Endothelial cell of umbilical vein (primary cell): ENCODE results near the gene CILP2. TPM values are rescaled to one million over a fixed set of nuclear protein-coding genes. Genes with fewer than 3 reads are reported as not detected.

Experiments used
- BruUV-seq: library from RNA; stranded (reverse); fragments of 400-500 nt; replicated peaks from 2 replicates; lab custom pipeline; 2021; lab: Mats Ljungman, UMichigan
- CTCF ChIA-PET: fragments of 300-600, 350-600 bp; sonication (Branson Sonifier 250); formaldehyde crosslinking; loops from one replicate; lab custom pipeline; 2021; ENCODE audit warnings: antibody characterized with exemption, inconsistent platforms; lab: Charles Lee
- POLR2A ChIA-PET: fragments of 300-600, 350-600 bp; sonication (Branson Sonifier 250); formaldehyde crosslinking; loops from one replicate; lab custom pipeline; 2021; ENCODE audit warnings: antibody characterized with exemption, inconsistent platforms; lab: Charles Lee
- DNase-seq: peaks from one replicate; pipeline ENCODE4 v3.0.0-alpha.2; 2011; ENCODE audit warnings: low read depth, low spot score
- FAIRE-seq: peaks from 2 replicates; lab custom pipeline; 2011; peaks lifted over from hg19 to GRCh38; lab: Jason Lieb, UNC
- H2AFZ ChIP-seq: 2 replicates; pipeline ENCODE4 v1.6.0; 2012; ENCODE audit warnings: low read depth, low read length, control low read depth, inconsistent platforms
- H3K27ac ChIP-seq: 2 replicates; pipeline ENCODE4 v1.5.1; 2011; ENCODE audit warnings: low read depth, mild to moderate bottlenecking, control low read depth, low read length, moderate library complexity; ENCODE audit not compliant: insufficient read depth
- H3K27me3 ChIP-seq, 2 experiments: 2 replicates each; pipeline versions ENCODE4 v1.6.0 to v1.6.1; 2011; ENCODE audit warnings: low read length in 2 of 2, mixed read lengths in 1 of 2; ENCODE audit not compliant: control insufficient read depth in 2 of 2, insufficient read depth in 2 of 2
- H3K36me3 ChIP-seq, 2 experiments: 2 replicates in 1 of 2; 3 replicates in 1 of 2; pipeline ENCODE4 v1.5.1; 2011; ENCODE audit warnings: low read length in 2 of 2, mild to moderate bottlenecking in 1 of 2, moderate library complexity in 1 of 2; ENCODE audit not compliant: control insufficient read depth in 2 of 2, insufficient read depth in 2 of 2; ENCODE audit errors: extremely low read depth in 1 of 2
- H3K4me1 ChIP-seq: 3 replicates; pipeline ENCODE4 v1.5.1; 2011; ENCODE audit warnings: mild to moderate bottlenecking, low read length; ENCODE audit not compliant: control insufficient read depth, insufficient read depth; ENCODE audit errors: extremely low read depth
- H3K4me2 ChIP-seq: 2 replicates; pipeline ENCODE4 v1.6.1; 2011; ENCODE audit warnings: low read length, control low read depth, mixed read lengths; ENCODE audit not compliant: insufficient read depth
- H3K4me3 ChIP-seq, 3 experiments: fragments of 200-600 bp in 1 of 3; sonication (generic), shearing (Covaris generic) in 1 of 3; replicated peaks in 1 of 3; 2 replicates each; pipeline ENCODE4 v1.5.1; 2011 to 2016; ENCODE audit warnings: control low read depth in 3 of 3, low read length in 3 of 3, mild to moderate bottlenecking in 2 of 3, inconsistent platforms in 1 of 3, low read depth in 1 of 3, moderate library complexity in 1 of 3; ENCODE audit not compliant: insufficient read depth in 1 of 3
- H3K79me2 ChIP-seq: 2 replicates; pipeline ENCODE4 v1.6.0; 2012; ENCODE audit warnings: low read length, inconsistent platforms; ENCODE audit not compliant: control insufficient read depth, insufficient read depth
- H3K9ac ChIP-seq: replicated peaks from 2 replicates; pipeline ENCODE3; 2011; ENCODE audit warnings: low read length, control low read depth; ENCODE audit not compliant: insufficient read depth; ENCODE audit errors: extremely low read depth
- H3K9me1 ChIP-seq: replicated peaks from 3 replicates; pipeline ENCODE4 v1.6.0; 2011; ENCODE audit warnings: mild to moderate bottlenecking, low read length; ENCODE audit not compliant: control insufficient read depth, insufficient read depth; ENCODE audit errors: extremely low read depth
- H3K9me3 ChIP-seq: replicated peaks from 2 replicates; pipeline ENCODE4 v1.5.1; 2012; ENCODE audit warnings: low read length, inconsistent platforms; ENCODE audit not compliant: control insufficient read depth, insufficient read depth
- H4K20me1 ChIP-seq: replicated peaks from 2 replicates; pipeline ENCODE3; 2011; ENCODE audit warnings: mild to moderate bottlenecking, low read length; ENCODE audit not compliant: control insufficient read depth, insufficient read depth; ENCODE audit errors: extremely low read depth
- EZH2 ChIP-seq: IDR thresholded peaks from 2 replicates; pipeline ENCODE4 v1.6.1; 2012; ENCODE audit warnings: borderline replicate concordance, low read depth, mild to moderate bottlenecking, moderate library complexity, low read length, inconsistent platforms; ENCODE audit not compliant: severe bottlenecking
- FOS ChIP-seq: IDR thresholded peaks from 2 replicates; pipeline ENCODE4 v1.6.1; 2011; ENCODE audit warnings: mild to moderate bottlenecking, low read length, moderate library complexity, borderline replicate concordance; ENCODE audit not compliant: insufficient read depth
- GATA2 ChIP-seq: IDR thresholded peaks from 2 replicates; pipeline ENCODE4 v1.7.0; 2011; ENCODE audit warnings: low read depth, mild to moderate bottlenecking, moderate library complexity, mixed read lengths, low read length; ENCODE audit not compliant: insufficient read length, insufficient read depth
- JUN ChIP-seq: IDR thresholded peaks from 2 replicates; pipeline ENCODE4 v1.6.1; 2011; ENCODE audit warnings: borderline replicate concordance, low read depth; ENCODE audit not compliant: insufficient read length, insufficient read depth
- MAX ChIP-seq: IDR thresholded peaks from 2 replicates; pipeline ENCODE4 v1.6.1; 2011; ENCODE audit not compliant: insufficient read depth, insufficient read length
- MYC ChIP-seq: IDR thresholded peaks from one replicate; pipeline ENCODE4 v1.6.1; 2011; ENCODE audit warnings: mild to moderate bottlenecking, low read depth, low read length
- POLR2A ChIP-seq: IDR thresholded peaks from 2 replicates; pipeline ENCODE4 v1.6.1; 2012; ENCODE audit warnings: low read depth, mild to moderate bottlenecking, control low read depth, low read length
- POLR2AphosphoS5 ChIP-seq: IDR thresholded peaks from 2 replicates; pipeline ENCODE4 v1.6.1; 2012; ENCODE audit warnings: low read depth, mild to moderate bottlenecking, control low read depth, low read length, moderate library complexity; ENCODE audit not compliant: insufficient read depth
- dilution Hi-C: fragments of 300-500 bp; cut with MboI; formaldehyde crosslinking; loops from one replicate; pipeline ENCODE4 v1.15.0; 2019; ENCODE audit warnings: low sequenced_read_pairs; ENCODE audit not compliant: extremely low pct_ligation_motif_present
- intact Hi-C: fragments of 100-400 bp; cut with micrococcal nuclease; formaldehyde crosslinking; loops from one replicate; pipeline ENCODE4 v1.10.0; 2022
- polyA plus RNA-seq, 4 experiments: library from polyadenylated mRNA; depleted of rRNA in 3 of 4; stranded (reverse) in 3 of 4; unstranded in 1 of 4; fragments of >200 nt; gene quantifications; 2 replicates each; pipeline versions ENCODE4 v1.2.1 to v1.2.3, GENCODE V29; 2011 to 2012; ENCODE audit warnings: missing spikeins in 1 of 4
- total RNA-seq: library from RNA; stranded (reverse); gene quantifications from 2 replicates; pipeline ENCODE4 v1.2.3, GENCODE V29; 2021
- TF ChIP-seq, protein P1 (sequence below), 2 donors: IDR thresholded peaks; 1 replicate in 1 of 2; 2 replicates in 1 of 2; pipeline ENCODE4 v1.5.1; 2011; ENCODE audit warnings: low read length in 2 of 2, mild to moderate bottlenecking in 2 of 2, moderate library complexity in 2 of 2, control low read depth in 1 of 2, inconsistent platforms in 1 of 2, low read depth in 1 of 2; ENCODE audit not compliant: insufficient read depth in 1 of 2; ENCODE audit errors: extremely low read depth in 1 of 2

Gene CILP2
- total and polyA plus RNA-seq, 2 donors (not counting 3 experiments of a cell fraction or from before 2014, with no cell fraction given), result 0.01 TPM; not detected in 1

- no peaks in the 10 kb centered on the region for H3K9me1 ChIP-seq
- no peaks in the 10 kb centered on the region for H3K9me3 ChIP-seq
- no peaks in the 10 kb centered on the region for H4K20me1 ChIP-seq
- ChIA-PET CTCF (interaction anchor here (0.7 to 5.1 kb wide), 20 partner anchors 10 to 291 kb away, joined by 3 to 127 read pairs (median 4); partner anchors contain the start of gene GATAD2A), POLR2A (interaction anchor here (1.6 kb wide), 1 partner anchor 86 kb away, joined by 3 read pairs; the partner anchor contains the start of gene GATAD2A)
- peaks cover 2 to 29% of the 10 kb centered on the region in 2 experiments for H3K36me3 ChIP-seq
- dilution Hi-C loops, result no loop called here
- H3K4me3 ChIP-seq, result no peak overlapping the region
- no peak overlapping the region for H3K9ac ChIP-seq
- no peak overlapping the region for H2AFZ ChIP-seq
- intact Hi-C loops, result no loop called here
- H3K4me1 ChIP-seq, result peaks cover 25% of the 10 kb centered on the region
- H3K27me3 ChIP-seq, result no peaks in the 10 kb centered on the region
- H3K4me2 ChIP-seq, result no peak overlapping the region
- H3K79me2 ChIP-seq, result peaks cover 54% of the 10 kb centered on the region
- FAIRE-seq (no peak), DNase-seq (no peak)
- BruUV-seq, result no TSS peak
- TF ChIP-seq JUN, result no peak
- no peak for TF ChIP-seq POLR2A
- TF ChIP-seq POLR2AphosphoS5, result no peak
- no peak overlapping the region for H3K27ac ChIP-seq
These were observed 46.6 kb upstream of the CILP2 start for GRCh38 chr19:19491321-19492025.

DNA sequence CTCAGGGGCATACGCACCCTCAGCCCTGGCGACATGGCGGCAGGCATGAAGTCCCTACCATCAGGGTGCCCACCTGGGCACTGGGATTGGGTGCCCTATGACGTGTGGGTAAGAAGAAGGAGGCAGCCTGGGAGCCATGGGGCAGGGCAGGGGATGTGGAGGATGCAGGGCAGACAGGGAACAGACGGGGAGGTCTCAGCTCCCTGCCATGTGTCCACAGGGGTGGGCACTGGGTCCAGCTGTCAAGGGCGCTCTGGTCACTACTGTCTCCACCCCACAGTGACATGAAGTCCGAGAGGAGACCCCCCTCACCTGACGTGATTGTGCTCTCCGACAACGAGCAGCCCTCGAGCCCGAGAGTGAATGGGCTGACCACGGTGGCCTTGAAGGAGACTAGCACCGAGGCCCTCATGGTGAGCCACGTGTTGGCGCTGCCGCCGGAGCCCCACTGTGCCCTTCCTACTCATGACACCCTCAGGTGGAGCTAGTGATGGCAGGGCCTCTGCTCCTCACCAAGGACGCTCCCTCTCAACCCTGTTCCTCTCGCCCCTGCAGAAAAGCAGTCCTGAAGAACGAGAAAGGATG, 45.9 kb upstream of the CILP2 start:
- Histone ChIP-seq H3K79me2 (peaks cover 48% of the 10 kb centered on the region), H4K20me1 (no peaks in the 10 kb centered on the region), H3K36me3 (peaks cover 2 to 33% of the 10 kb centered on the region in 2 experiments), H3K4me2 (no peak overlapping the region), H3K4me1 (peaks cover 25% of the 10 kb centered on the region), H3K4me3 (no peak overlapping the region), H3K27me3 (no peaks in the 10 kb centered on the region), H3K27ac (no peak overlapping the region), H3K9ac (no peak overlapping the region), H3K9me1 (no peaks in the 10 kb centered on the region), H2AFZ (no peak overlapping the region), H3K9me3 (no peaks in the 10 kb centered on the region)
- BruUV-seq, result no TSS peak
- ChIA-PET POLR2A (interaction anchor here (1.1 kb wide), 1 partner anchor 16 kb away, joined by 7 read pairs; no protein-coding TSS in a partner anchor), CTCF (interaction anchor here (0.6 to 5.1 kb wide), 5 partner anchors 125 to 195 kb away, joined by 3 to 127 read pairs (median 3); no protein-coding TSS in a partner anchor)
- dilution Hi-C loops, result no loop called here
- intact Hi-C loops, result no loop called here
- no peak for DNase-seq
- FAIRE-seq, result no peak
- TF ChIP-seq MAX (no peak), POLR2A (no peak), FOS (no peak), MYC (no peak), POLR2AphosphoS5 (no peak), GATA2 (no peak), JUN (no peak), EZH2 (no peak)
- TF ChIP-seq, protein P1, sequence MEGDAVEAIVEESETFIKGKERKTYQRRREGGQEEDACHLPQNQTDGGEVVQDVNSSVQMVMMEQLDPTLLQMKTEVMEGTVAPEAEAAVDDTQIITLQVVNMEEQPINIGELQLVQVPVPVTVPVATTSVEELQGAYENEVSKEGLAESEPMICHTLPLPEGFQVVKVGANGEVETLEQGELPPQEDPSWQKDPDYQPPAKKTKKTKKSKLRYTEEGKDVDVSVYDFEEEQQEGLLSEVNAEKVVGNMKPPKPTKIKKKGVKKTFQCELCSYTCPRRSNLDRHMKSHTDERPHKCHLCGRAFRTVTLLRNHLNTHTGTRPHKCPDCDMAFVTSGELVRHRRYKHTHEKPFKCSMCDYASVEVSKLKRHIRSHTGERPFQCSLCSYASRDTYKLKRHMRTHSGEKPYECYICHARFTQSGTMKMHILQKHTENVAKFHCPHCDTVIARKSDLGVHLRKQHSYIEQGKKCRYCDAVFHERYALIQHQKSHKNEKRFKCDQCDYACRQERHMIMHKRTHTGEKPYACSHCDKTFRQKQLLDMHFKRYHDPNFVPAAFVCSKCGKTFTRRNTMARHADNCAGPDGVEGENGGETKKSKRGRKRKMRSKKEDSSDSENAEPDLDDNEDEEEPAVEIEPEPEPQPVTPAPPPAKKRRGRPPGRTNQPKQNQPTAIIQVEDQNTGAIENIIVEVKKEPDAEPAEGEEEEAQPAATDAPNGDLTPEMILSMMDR (IDR thresholded peaks at IDR 0.05; ENCODE audit: extremely low read depth in 1 of 2, insufficient read depth in 1 of 2, low read depth in 1 of 2, low read length in 2 of 2), result no peak
